Choroid plexus epithelial cell (primary cell): ENCODE measurements around the gene KCNH3.

Source experiments
- DNase-seq: peaks from one replicate; pipeline ENCODE4 v3.0.0-alpha.2; 2010; ENCODE audit warnings: low read depth
- H3K4me3 ChIP-seq: 2 replicates; pipeline ENCODE4 v1.5.1; 2011; ENCODE audit warnings: low read depth, mild to moderate bottlenecking, control low read depth, low read length, moderate library complexity
- CTCF ChIP-seq: conservative IDR thresholded peaks from 2 replicates; pipeline ENCODE4 v1.5.1; 2011; ENCODE audit warnings: low read depth, mild to moderate bottlenecking, control low read depth, inconsistent platforms, low read length, moderate library complexity

The KCNH3 gene, protein sequence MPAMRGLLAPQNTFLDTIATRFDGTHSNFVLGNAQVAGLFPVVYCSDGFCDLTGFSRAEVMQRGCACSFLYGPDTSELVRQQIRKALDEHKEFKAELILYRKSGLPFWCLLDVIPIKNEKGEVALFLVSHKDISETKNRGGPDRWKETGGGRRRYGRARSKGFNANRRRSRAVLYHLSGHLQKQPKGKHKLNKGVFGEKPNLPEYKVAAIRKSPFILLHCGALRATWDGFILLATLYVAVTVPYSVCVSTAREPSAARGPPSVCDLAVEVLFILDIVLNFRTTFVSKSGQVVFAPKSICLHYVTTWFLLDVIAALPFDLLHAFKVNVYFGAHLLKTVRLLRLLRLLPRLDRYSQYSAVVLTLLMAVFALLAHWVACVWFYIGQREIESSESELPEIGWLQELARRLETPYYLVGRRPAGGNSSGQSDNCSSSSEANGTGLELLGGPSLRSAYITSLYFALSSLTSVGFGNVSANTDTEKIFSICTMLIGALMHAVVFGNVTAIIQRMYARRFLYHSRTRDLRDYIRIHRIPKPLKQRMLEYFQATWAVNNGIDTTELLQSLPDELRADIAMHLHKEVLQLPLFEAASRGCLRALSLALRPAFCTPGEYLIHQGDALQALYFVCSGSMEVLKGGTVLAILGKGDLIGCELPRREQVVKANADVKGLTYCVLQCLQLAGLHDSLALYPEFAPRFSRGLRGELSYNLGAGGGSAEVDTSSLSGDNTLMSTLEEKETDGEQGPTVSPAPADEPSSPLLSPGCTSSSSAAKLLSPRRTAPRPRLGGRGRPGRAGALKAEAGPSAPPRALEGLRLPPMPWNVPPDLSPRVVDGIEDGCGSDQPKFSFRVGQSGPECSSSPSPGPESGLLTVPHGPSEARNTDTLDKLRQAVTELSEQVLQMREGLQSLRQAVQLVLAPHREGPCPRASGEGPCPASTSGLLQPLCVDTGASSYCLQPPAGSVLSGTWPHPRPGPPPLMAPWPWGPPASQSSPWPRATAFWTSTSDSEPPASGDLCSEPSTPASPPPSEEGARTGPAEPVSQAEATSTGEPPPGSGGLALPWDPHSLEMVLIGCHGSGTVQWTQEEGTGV

GRCh38 chr12:49538510-49539403 is at the start of gene KCNH3:
Gene KCNH3, plus strand, starts transcription at chr12:49539030. Its CDS starts 387 bp downstream, at chr12:49539417.
- DNase-seq = peak; percentile 64
- TF ChIP-seq CTCF = no peak

GRCh38 chr12:49489154-49489553 is 49.7 kb upstream of the KCNH3 start:
- H3K4me3 ChIP-seq = no peak overlapping the region
- TF ChIP-seq CTCF = no peak
- DNase-seq = no peak

More at GRCh38 chr12:49538510-49539403, at the start of gene KCNH3:
- peak within 1 kb of the TSS; percentile 41 for H3K4me3 ChIP-seq

DNA sequence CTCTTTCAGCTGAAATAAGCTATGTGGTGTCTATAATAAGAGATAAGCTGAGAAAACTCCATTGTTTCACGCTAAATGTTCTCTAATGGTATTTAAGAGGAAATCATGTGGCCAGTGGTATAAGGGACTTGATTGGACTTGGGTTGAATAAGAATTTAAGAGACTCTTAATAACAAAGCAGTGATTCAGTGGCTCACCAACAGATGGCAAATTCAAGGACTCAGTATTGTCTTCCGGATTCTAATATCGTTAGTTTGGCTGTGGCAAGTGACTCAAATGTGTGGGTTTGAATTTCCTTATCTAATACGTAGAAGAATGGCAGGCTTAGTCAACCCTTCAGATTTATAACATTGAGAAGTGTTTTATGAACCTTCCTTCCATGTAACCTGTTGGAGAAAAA is 49.1 kb upstream of the KCNH3 start:
- DNase-seq = peak; percentile 73

GRCh38 chr12:49491823-49492222 is 47.0 kb upstream of the KCNH3 start:
- TF ChIP-seq CTCF = no peak
- DNase-seq = peak; percentile 44
- no peak overlapping the region for H3K4me3 ChIP-seq

More for the DNA sequence above, 49.1 kb upstream of the KCNH3 start:
- peak; percentile 37 for TF ChIP-seq CTCF
- no peak overlapping the region for H3K4me3 ChIP-seq

GRCh38 chr12:49493900-49494299 is 44.9 kb upstream of the KCNH3 start:
- no peak for TF ChIP-seq CTCF
- no peak overlapping the region for H3K4me3 ChIP-seq
- no peak for DNase-seq
